Effector CD8-positive, alpha-beta T cell (primary cell): ENCODE results near the gene LRRIQ1.
"Not testable (repeated sequence)": the region's sequence is repeated elsewhere in the genome, so short reads cannot be mapped to it uniquely, and the experiment has no call there.

ENCODE experiments used
- DNase-seq: peaks from one replicate; lab custom pipeline; 2025; lab: John Stamatoyannopoulos, UW

Gene LRRIQ1

DNA sequence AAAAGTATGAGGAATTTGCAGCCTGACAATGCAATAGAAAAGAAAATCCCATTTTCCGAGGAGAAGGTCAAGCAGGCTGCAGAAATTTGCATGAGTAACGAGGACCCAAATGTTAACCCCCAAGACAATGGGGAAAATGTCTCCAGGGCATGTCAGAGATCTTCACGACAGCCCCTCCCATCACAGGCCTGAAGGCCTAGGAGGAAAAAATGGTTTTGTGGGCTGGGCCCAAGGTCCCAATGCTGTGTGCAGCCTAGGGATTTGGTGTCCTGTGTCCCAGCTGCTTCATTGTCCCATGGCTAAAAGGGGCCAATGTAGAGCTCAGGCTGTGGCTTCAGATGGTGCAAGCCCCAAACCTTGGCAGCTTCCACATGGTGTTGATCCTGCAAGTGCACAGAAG lies 167.7 kb downstream of the LRRIQ1 start:
- DNase-seq = not testable (repeated sequence)

DNA sequence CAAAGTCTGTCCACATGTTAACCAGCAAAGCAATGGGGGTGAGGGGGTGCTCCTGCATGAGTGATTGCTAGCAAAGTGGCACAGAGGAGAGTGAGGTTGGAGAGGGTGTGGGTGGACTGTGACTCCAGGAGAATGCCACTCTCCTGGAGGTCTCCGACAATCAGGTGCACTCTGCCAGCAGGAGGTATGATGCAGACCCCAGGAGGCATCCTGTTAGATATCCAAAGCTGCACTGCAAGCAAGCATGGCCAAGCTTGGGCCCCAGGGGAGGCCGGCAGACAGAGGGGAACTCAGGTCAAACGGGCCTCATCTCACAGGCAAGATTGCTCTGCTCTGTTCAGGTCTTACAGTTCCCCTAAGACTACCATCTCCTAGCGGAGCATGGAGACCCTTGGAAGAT lies 170.4 kb downstream of the LRRIQ1 start:
- no peak for DNase-seq

DNA sequence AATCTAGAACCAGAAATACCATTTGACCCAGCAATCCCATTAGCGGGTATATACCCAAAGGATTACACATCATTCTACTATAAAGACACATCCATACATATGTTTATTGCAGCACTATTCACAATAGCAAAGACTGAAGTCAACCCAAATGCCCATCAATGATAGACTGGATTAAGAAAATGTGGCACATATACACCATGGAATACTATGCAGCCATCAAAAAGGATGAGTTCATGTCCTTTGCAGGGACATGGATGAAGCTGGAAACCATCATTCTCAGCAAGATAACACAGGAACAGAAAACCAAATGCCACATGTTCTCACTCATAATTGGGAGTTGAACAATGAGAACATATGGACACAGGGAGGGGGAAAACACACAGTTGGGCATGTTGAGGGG lies 188.2 kb downstream of the LRRIQ1 start:
- not testable (repeated sequence) for DNase-seq

DNA sequence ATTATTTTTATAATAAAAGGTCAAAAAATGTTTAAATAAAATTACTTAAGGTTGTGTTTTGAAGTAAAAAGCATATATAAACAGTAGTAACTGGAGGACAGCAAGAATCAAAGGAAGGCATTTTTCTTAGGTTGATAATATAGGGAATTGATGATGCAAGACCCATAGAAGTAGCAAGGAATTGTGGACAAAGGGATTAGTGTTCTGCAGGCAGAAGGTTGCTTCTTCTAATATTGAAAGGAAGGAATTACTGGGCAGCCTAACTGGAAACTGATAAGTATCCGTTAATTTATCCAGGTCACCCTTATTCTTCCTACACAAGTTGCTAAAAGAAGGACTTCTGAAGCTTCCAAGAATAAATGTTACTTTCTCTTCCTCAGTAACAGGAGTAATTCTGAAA lies 189.3 kb downstream of the LRRIQ1 start:
- no peak for DNase-seq

DNA sequence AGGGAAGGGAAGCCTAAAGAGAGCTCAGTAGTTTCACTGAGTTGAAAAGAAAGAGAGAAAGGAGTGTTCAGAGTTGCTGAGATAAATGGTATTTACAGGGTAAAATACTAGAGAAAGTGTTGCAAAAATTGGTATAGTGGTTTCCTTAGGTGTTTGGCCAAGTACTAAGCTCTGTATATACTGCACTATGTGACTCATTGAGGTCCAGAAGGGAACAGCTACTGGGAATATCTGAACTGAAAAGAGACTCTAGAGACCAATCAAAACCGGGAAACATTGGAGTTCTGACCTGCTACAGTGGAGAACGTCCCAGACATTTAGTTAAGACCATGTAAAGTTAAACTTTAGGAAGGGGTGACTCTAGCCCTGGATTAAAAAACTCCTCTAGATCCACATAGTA lies 201.2 kb downstream of the LRRIQ1 start:
- DNase-seq = no peak

DNA sequence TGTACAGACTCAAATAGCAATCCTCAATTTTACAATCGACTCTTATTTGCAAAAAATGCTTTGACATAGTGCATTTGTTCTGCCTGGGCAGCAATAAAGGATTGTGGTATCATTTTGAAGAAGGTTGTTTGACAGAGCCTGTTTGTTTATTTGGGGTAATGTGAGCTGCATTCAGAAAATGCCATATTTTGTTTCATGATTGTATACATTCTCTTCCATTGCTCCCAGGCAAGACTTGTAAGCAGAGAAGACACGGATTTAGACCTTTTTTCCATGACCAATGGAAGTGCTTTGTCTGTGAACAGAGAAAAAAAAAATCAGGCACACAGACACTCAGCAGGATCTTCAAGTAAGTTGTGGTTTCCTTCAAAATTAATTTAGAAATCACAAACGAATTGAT lies 208.4 kb downstream of the LRRIQ1 start:
- DNase-seq = no peak

DNA sequence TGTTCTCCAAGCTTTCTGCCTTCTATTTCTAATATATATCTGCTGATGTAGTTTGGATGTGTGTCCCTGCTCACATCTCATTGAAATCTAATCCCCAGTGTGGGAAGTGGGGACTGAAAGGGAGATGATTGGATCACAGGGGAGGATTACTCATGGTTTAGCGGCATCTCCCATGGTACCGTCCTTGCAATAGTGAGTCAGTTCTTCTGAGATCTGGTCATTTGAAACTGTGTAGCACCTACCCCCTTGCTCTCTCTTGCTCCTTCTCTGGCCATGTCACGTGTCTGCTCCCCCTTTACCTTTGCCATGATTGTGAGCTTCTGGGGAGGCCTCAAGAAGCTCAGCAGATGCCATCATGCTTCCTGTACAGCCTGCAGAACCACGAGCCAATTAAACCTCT lies 217.7 kb downstream of the LRRIQ1 start:
- no peak for DNase-seq

DNA sequence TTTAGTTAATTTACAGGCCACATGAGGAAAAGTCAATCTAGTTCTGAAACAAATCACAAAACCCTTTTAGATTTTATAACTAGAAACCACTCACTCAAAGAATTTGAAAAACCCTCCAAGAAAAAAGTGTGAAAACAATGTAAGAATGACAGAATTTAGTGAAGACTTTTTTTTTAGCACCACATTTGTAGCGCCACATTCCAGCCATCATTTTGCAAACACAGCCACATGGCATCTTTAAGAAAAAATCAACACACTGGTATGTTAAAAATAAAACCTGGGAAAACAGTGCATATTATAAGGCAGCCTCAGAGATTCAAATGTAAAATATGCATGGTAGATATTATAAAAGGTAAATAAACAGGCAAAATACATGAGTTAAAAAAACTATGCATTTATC lies 221.5 kb downstream of the LRRIQ1 start:
- no peak for DNase-seq

DNA sequence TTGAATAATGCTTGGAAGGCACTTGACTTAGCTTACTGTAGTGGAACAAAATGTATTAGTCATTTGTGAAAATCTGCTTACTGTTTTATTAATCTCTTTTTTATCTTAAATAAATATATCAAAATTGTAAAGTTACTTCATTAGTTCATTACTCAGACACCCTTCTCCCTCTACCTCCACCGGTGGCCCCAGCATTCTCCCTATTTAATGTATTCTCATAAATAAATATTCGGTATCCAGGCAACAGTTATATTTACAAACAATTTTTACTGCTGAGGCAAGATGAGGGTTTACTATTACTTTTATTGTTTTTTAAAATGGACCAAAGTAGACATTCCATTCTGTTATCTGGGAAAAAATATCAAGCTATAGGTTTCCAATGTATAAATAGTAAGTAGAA lies 224.3 kb downstream of the LRRIQ1 start:
- DNase-seq = no peak

DNA sequence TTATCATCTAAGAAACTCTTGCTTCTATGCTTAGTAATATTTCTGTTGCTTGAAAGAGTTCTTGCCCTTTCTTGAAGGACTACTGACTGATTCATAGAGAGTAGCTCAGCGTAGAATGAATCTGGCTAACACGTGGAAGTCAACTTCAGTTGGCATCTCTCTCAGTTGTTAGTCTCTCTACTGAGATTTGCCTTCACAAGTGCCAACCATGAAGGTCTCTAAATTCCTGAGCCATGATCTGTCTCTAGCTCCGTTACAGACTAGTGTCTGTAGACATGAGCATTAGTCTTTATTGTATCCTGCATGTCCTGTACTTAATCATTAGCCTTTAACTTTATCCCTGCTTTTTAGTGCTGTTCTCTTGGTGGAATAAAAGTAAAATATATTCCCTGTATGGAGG lies 224.7 kb downstream of the LRRIQ1 start:
- DNase-seq = no peak

DNA sequence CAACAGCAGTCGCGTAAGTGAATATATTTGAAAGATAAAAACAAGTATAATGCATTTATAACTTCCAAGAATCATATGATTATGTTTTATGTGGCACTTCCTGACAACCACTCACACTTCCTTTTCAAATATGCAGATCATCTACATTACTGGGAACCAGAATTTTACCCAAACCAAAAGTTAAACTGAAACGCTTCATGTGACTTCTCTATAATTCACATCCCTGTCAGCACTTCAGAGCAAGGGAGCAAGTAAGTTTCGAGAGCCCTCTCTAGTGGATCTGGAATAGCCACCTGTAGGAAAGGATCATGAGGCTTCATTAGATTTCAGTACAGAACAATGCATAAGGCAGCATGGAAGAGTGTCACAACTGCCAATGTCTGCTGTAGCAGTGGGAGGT lies 230.2 kb downstream of the LRRIQ1 start:
- DNase-seq = no peak

DNA sequence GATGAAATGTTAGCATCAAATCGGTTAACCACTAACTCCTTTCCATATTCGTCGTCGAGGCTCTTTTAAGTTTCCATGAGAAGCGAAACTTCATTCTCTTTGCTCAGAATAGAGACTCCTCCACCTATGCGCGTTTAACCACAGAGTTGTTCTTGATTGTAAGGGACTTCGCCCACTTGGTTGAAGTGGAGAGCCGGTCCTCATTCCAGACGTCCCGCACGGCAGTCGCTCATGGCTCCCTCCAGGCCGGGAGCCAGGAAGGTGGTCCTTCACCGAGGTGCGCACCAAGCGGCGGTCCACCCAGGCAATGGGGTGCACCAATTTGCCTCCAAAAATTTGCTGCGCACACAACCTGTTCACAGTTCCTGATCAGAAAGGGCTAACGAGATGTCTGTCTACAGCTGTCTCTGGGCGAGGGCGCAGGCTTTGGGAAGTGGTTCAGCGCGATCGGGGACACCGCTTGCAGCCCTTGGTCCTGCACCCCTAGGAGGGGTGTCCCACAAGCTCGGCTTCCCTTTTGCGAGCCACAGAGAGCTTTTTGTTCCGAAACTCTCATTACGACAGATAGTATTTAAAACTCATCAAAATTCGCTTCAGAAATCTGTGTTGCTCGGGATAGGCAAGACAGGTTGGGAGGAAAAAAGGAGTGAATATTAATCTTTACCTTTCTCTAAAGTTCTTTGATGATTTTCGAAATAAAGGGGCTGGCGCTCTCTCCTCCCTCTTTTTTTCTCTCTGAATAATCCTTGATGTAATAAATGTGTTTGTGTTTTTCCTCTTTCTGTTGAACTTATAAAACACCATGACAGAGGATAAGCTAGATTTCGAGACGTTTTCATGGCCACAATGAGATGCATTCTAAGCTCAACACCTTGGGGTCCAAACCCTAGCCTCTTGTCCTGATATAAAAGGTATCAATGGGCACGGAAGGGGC lies 237.5 kb downstream of the LRRIQ1 start:
- DNase-seq = no peak

DNA sequence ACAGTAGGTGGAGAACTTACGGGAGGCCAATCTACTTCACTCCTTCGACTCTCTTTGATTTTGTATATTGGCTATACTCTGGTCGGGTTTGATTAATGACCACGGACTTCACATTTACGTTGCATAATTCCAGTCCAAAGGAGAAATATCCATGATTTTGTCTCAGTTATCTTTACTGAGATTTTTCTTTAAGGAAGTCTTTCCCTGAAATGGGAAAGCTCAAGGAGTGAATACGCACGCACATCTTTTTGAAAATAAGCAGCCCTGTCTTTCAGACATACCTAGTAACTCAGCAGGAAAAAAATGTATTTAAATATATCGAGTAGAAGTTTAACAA lies 238.1 kb downstream of the LRRIQ1 start:
- no peak for DNase-seq

DNA sequence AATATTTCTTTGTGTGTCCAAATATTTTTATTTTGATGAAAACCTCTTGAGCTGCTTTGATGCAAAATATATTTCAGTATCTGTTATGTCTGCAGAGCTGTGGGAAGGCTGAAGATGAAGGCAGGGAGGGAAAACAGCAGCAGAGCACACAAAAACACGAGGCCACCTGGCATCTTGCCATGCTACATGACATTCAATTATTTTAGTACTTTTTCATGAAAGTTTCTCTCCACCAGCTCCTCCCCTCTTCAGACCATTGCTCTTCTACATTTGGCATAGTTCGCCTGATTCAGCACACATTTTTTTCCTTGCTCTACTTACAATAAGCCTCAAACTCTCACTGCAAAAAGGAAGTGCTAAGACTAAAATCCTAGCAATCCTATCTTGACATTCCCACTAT lies 239.2 kb downstream of the LRRIQ1 start:
- DNase-seq = no peak

DNA sequence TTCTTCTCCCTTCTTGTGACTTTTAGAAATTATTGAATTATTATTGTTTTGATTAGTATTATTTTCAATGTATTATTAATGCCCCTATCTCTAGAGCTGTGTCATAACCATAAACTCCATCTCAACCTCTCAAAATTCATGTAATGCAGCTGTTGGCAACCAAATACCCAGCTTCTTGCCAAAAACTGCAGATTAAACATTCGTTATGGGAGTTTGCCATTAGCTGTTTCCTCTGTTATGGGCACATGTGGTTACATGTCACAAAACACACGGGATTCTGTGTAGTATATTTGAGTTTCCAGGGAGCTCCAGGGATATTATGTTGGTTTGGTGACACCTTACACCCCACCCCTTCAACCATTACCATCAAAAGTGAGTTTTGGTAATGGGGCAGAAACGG lies 241.0 kb downstream of the LRRIQ1 start:
- DNase-seq = no peak

DNA sequence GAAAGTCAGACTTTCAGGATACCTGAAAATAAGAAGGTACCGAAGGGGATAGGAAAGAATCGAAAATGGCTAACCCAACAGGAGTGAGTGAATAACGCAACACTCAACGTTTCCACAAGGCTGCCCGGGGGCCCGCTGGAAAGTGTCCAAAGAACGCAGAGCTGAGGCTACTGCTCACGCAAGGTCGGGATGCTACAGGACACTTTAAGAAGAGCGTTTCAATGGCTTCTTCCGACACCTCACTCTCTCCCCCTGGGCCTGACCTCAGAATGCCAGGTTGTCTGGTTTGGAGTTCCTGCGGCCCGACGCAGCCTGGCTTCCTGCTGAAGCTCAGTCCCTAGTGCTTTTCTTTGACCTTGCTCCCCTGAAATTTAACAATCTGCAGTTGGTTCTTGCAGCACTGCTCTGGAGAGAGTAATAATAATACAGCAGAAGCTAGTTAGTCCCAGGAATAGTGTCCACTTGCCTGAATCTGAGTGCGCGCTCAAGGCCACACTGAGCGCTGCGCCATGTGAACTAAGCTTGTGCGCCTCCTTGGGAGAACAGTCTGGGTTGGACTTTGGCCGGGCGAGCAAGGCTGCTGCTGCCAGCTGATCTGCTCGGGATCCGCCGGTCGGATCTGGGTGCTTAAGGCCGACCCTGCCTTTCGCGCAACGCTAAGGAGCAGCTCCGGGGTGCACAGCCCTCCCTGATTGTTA lies 241.9 kb downstream of the LRRIQ1 start:
- no peak for DNase-seq

DNA sequence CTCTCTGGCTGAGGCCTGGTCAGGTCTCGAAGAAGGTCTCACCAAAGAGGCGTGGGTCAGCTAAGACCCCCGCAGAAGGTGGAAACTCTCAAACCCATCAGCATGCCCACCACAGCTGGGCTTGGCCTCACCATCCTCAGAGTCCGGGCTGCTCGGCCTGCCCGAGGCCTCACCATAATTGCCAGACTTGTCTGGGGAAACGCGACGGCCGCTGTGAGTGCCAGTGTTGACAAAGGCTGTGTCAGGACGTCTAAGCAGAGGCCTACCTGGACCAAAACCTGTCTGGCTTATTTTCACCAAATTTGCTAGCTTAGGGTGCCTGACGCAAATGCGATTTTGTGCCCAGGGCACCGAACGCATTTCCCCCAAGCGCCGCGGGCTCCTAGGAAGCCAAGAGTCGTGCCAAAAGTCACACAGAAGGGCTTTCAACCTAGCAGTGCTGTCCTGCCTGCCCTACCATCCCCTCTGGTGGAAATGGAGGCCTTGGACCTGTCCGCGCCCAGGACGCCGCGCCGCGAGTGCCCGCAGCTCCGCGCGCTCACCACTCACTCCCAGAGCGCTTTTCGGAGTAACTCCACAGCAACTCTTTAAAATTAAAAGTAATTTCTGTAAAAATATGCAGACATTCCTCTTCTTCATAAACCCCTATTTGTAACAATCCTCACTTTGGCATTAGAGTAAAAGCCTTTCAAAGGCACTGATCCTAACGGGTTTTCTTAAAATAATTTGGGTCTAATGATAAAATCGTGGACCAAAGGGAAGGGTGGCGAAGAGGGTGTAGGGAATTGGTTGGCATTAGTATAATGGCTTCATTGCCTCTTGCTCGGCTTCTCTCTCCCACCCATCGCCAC lies 242.7 kb downstream of the LRRIQ1 start:
- DNase-seq = no peak

DNA sequence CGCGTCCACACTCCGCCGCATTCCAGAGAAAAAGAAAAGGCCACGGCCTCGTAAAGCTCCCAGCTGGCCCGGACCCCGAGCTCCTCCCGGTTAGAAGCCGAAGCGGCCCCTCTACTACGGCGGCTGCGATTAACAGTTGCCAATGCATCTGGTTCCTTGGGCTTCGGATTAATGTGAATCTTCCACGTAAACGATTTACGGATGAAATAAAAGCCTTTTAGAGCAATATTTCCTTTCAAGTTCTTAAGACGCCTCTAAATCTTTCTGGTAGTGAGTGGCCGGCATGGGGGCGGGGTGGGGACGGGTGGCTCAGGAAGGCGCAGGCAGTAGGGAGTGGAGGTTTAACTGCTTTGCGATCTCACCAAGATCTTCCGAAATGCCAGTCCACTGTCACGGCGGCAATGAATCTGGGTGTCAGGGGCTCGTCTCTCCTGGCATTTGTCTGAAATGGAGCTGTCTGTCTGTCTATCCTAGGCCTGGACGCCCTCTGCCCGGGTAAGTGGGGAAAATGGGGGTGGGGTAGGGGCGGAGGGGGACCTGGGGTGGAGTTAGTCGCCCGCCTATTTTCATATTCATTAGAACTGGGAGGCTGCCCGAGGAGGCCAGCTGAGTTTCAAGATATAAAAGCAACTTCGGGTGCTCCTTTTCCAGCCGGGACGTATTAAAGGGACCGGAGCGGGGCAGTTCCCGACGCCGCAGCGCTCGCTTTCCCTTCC lies 243.5 kb downstream of the LRRIQ1 start:
- no peak for DNase-seq

DNA sequence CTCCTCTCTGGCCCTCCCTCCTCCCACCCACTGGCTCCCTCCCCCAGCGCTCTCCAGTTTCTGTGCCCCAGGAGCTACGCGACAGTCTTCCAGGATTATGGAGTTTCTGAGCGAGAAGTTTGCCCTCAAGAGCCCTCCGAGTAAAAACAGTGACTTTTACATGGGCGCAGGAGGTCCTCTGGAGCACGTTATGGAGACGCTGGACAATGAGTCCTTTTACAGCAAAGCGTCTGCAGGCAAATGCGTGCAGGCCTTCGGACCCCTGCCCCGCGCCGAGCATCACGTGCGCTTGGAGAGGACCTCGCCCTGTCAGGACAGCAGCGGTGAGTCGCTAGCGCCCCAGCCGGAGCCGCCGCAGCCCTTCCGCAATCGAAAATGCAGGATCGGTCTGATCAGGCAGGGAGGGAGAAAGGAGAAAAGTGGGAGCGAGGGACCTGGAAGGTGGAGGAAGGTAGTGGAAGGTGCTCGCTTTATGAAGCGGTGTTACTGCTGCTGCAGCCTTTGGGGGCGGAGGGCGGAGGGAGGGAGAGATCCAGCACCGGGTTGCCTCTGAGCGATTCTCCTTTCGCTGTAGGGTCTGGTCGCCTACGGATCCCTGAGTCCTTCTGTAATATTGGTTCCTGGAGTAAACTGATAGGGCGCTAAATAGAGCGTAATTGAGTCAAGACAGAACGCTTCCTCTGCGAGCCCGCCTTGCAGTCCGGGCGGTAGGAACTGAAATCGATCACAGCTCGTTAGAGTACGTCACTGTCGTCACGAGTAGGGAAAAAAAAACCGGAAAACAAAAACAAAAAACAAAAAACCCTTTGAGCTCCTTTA lies 244.2 kb downstream of the LRRIQ1 start, which contains the start of gene ALX1:
Gene ALX1, plus strand, starts transcription at position 56 of the 819 bp plus-strand sequence. Its CDS starts 42 bp downstream, at position 98.
- no peak for DNase-seq

DNA sequence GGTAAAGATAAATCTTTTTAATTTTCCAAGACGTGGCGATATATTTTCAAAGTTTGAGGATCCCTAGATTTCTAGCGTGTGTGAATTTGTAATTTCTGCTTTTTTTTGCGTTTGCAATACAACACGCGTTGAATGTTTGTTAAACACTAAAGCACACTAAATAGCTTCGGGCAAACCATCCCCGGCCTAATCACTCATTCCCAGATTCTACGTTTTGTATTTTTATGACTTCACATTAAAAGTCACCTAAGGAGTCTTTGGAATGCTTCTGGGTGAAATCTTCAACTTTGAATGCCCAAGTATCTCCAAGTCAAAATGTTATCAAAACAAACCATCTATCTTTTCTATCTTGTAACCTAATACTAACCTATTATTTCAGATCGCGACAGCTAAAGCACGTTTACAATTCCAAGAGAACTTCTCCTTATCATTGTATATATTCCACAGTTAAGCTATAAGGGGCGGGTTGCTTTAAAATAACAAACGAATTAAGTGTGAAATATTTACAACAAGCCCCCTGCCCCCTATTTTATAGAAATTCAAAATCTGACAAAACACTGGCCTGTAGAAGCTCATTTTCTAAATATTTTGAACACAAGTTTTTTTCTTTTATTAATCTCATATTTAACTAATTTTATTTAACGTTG lies 245.0 kb downstream of the LRRIQ1 start:
- DNase-seq = no peak
